Liver (tissue), 3 donors: ENCODE data around the gene PARVG.

Source experiments
- EGR1 ChIP-seq, 2 donors: IDR thresholded peaks; 2 replicates each; pipeline ENCODE4 v1.6.1; 2016 to 2018; ENCODE audit warnings: antibody characterized with exemption in 2 of 2, low read depth in 2 of 2
- FOXA1 ChIP-seq: IDR thresholded peaks from 2 replicates; pipeline ENCODE4 v1.6.1; 2016; ENCODE audit warnings: antibody characterized with exemption
- GABPA ChIP-seq, 2 donors: IDR thresholded peaks in 1 of 2; conservative IDR thresholded peaks in 1 of 2; 2 replicates each; pipeline ENCODE4 v1.6.1; 2016; ENCODE audit warnings: antibody characterized with exemption in 2 of 2, mild to moderate bottlenecking in 1 of 2, moderate library complexity in 1 of 2
- JUND ChIP-seq, 2 donors: IDR thresholded peaks; 2 replicates each; pipeline ENCODE4 v1.6.1; 2016; ENCODE audit warnings: antibody characterized with exemption in 2 of 2
- NR2F2 ChIP-seq: IDR thresholded peaks from 2 replicates; pipeline ENCODE4 v1.6.1; 2016; ENCODE audit warnings: antibody characterized with exemption
- RXRA ChIP-seq, 2 donors: IDR thresholded peaks; 2 replicates each; pipeline ENCODE4 v1.6.1; 2017 to 2018; ENCODE audit warnings: antibody characterized with exemption in 2 of 2, mild to moderate bottlenecking in 1 of 2
- SP1 ChIP-seq: IDR thresholded peaks from 2 replicates; pipeline ENCODE4 v1.6.1; 2018; ENCODE audit warnings: antibody characterized with exemption, mild to moderate bottlenecking
- TAF1 ChIP-seq: conservative IDR thresholded peaks from 2 replicates; pipeline ENCODE4 v1.6.1; 2016; ENCODE audit warnings: antibody characterized with exemption, mild to moderate bottlenecking
- TF ChIP-seq, protein P1 (sequence below): IDR thresholded peaks from 2 replicates; pipeline ENCODE4 v1.6.1; 2016; ENCODE audit warnings: antibody characterized with exemption, mild to moderate bottlenecking
- TF ChIP-seq, protein P2 (sequence below): fragments of 150-350 bp; IDR thresholded peaks from 2 replicates; pipeline ENCODE4 v1.5.1; 2017; ENCODE audit warnings: improper control_type of control experiment, low read depth, low read length; ENCODE audit not compliant: missing input control
- TF ChIP-seq, protein P3 (sequence below): IDR thresholded peaks from 2 replicates; pipeline ENCODE4 v1.6.1; 2016; ENCODE audit warnings: antibody characterized with exemption
- TF ChIP-seq, protein P4 (sequence below): IDR thresholded peaks from 2 replicates; pipeline ENCODE4 v1.6.1; 2016; ENCODE audit warnings: antibody characterized with exemption
- TF ChIP-seq, protein P5 (sequence below): IDR thresholded peaks from 2 replicates; pipeline ENCODE4 v1.6.1; 2016; ENCODE audit warnings: antibody characterized with exemption
- donor health status: healthy.
- donor health status: healthy.

DNA sequence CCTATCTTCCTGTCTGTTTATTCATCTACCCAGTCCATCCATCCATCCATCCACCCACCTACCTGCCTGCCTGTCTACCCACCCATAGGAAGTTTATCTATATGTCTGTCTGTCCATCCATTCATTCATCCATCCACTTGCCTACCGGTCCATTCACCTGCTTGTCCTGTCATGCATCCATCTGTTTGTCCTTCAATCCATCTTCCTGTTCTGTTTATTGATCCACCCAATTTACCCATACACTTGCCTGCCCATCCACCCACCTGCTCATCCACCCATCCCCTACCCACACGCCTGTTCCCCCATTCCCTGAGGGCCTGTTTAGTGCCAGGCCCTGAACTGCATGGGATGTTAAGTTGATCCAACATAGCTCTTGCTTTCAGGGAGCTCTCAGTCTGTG is 18.4 kb downstream of the PARVG start:
- TF ChIP-seq, protein P1, sequence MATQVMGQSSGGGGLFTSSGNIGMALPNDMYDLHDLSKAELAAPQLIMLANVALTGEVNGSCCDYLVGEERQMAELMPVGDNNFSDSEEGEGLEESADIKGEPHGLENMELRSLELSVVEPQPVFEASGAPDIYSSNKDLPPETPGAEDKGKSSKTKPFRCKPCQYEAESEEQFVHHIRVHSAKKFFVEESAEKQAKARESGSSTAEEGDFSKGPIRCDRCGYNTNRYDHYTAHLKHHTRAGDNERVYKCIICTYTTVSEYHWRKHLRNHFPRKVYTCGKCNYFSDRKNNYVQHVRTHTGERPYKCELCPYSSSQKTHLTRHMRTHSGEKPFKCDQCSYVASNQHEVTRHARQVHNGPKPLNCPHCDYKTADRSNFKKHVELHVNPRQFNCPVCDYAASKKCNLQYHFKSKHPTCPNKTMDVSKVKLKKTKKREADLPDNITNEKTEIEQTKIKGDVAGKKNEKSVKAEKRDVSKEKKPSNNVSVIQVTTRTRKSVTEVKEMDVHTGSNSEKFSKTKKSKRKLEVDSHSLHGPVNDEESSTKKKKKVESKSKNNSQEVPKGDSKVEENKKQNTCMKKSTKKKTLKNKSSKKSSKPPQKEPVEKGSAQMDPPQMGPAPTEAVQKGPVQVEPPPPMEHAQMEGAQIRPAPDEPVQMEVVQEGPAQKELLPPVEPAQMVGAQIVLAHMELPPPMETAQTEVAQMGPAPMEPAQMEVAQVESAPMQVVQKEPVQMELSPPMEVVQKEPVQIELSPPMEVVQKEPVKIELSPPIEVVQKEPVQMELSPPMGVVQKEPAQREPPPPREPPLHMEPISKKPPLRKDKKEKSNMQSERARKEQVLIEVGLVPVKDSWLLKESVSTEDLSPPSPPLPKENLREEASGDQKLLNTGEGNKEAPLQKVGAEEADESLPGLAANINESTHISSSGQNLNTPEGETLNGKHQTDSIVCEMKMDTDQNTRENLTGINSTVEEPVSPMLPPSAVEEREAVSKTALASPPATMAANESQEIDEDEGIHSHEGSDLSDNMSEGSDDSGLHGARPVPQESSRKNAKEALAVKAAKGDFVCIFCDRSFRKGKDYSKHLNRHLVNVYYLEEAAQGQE = no peak
- TF ChIP-seq, protein P2, sequence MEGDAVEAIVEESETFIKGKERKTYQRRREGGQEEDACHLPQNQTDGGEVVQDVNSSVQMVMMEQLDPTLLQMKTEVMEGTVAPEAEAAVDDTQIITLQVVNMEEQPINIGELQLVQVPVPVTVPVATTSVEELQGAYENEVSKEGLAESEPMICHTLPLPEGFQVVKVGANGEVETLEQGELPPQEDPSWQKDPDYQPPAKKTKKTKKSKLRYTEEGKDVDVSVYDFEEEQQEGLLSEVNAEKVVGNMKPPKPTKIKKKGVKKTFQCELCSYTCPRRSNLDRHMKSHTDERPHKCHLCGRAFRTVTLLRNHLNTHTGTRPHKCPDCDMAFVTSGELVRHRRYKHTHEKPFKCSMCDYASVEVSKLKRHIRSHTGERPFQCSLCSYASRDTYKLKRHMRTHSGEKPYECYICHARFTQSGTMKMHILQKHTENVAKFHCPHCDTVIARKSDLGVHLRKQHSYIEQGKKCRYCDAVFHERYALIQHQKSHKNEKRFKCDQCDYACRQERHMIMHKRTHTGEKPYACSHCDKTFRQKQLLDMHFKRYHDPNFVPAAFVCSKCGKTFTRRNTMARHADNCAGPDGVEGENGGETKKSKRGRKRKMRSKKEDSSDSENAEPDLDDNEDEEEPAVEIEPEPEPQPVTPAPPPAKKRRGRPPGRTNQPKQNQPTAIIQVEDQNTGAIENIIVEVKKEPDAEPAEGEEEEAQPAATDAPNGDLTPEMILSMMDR = no peak
- TF ChIP-seq TAF1 (no peak), EGR1 (IDR thresholded peaks at IDR 0.05; ENCODE audit: low read depth in 2 of 2) (no peak), RXRA (IDR thresholded peaks at IDR 0.05) (no peak), GABPA (IDR thresholded peaks at IDR 0.05 in 1 of 2, conservative IDR thresholded peaks at IDR 0.05 in 1 of 2) (no peak), SP1 (no peak), FOXA1 (no peak), JUND (IDR thresholded peaks at IDR 0.05) (no peak), NR2F2 (no peak)
- TF ChIP-seq, protein P3, sequence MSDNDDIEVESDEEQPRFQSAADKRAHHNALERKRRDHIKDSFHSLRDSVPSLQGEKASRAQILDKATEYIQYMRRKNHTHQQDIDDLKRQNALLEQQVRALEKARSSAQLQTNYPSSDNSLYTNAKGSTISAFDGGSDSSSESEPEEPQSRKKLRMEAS = no peak
- TF ChIP-seq, protein P4, sequence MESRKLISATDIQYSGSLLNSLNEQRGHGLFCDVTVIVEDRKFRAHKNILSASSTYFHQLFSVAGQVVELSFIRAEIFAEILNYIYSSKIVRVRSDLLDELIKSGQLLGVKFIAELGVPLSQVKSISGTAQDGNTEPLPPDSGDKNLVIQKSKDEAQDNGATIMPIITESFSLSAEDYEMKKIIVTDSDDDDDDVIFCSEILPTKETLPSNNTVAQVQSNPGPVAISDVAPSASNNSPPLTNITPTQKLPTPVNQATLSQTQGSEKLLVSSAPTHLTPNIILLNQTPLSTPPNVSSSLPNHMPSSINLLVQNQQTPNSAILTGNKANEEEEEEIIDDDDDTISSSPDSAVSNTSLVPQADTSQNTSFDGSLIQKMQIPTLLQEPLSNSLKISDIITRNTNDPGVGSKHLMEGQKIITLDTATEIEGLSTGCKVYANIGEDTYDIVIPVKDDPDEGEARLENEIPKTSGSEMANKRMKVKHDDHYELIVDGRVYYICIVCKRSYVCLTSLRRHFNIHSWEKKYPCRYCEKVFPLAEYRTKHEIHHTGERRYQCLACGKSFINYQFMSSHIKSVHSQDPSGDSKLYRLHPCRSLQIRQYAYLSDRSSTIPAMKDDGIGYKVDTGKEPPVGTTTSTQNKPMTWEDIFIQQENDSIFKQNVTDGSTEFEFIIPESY = no peak
- TF ChIP-seq, protein P5, sequence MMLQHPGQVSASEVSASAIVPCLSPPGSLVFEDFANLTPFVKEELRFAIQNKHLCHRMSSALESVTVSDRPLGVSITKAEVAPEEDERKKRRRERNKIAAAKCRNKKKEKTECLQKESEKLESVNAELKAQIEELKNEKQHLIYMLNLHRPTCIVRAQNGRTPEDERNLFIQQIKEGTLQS = no peak
